HG03558 (cell line): ENCODE results near the gene CAMTA2.

Experiments used
- ATAC-seq: cut with Tn5 transposase; IDR thresholded peaks from one replicate; pipeline ENCODE4 v1.9.1; 2021; ENCODE audit warnings: moderate number of reproducible peaks; ENCODE audit not compliant: unreplicated experiment; ENCODE audit errors: extremely low read depth

The CAMTA2 gene

DNA sequence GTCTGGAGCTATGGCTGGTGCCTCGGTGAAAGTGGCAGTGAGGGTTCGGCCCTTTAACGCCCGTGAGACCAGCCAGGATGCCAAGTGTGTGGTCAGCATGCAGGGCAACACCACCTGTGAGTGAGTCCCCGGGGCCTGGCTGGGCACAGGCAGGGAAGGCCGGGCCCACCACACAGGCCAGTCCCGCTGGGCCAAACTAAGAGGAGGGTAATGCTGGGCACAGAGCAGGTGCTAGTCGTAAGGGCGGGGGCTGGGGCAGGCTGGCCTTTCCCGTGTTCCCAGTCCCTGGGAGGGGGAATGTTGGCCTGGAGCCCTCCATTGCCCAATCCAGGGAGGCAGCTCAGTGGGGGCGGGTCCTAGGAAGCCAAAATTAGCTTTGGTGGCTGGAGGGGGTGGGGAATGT, 12.8 kb upstream of the CAMTA2 start:
- ATAC-seq = no peak

- no peak for ATAC-seq
Observed at GRCh38 chr17:4999430-5000093, 12.1 kb upstream of the CAMTA2 start.

DNA sequence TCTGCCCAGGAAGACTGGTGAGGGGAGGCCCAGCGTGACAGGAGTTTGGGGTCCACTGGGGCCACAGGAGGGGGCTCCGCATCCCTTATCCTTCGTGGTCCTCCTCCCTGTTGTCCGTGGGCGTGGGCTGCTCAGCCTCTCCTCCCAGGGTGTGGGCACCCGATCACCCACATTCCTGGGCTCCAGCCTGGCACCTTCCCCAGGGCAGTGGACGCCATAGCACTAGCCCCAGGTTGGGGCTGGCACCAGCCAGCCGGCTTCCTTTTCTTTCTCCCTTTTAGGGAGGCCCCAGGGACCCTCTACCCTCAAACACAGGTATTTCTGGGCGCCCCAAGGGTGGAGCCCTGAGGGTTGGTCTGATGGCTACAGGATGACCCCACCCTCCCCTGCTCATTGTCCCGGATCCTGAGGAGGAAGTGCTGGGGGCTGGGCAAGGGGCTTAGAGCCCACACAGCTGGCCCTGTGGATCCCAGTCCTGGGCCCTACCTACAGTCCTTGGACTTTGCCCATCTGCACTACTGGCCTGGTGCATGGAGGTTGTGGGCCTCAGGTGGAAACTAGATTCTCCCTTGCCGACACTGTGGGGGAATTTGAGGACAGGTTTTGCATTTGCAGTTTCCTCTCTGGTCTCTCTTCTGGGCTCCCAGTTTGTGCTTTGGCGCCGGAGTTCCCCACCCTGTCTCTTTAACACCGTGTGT, 11.4 kb upstream of the CAMTA2 start:
- no peak for ATAC-seq

- ATAC-seq = no peak
Observed at GRCh38 chr17:4998027-4998731, 10.7 kb upstream of the CAMTA2 start.

- ATAC-seq = peak; percentile 53
Observed at GRCh38 chr17:4997302-4998026, 10.0 kb upstream of the CAMTA2 start, which contains the start of the genes INCA1 and KIF1C. Gene INCA1, minus strand, starts transcription at chr17:4997522. Its CDS starts 3,085 bp downstream, at chr17:4994437. Gene KIF1C, plus strand, starts transcription at chr17:4997950. Its CDS starts 2,297 bp downstream, at chr17:5000247.

DNA sequence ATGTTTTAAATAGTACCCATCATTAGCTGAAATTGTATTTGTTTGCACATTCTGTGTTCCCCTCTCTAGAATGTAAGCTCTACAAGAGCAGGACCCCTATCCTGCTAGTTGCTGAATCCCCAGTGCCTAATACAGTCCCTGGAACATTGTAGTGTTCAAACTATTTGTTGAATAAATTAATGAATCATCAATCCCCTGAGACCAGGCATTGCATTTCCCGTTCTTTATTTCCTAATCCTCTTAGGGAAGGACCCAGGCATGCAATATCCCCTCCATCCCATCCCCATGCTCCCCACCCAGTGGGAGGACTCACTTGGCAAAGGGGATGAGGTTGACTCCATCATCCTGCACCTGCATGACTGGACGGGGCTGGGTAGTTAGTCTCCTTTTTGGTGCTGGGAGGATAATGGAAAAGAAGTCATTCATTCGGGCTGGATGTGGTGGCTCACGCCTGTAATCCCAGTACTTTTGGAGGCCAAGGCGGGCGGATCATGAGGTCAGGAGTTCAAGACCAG, 6.7 kb upstream of the CAMTA2 start:
- ATAC-seq = no peak

- ATAC-seq = no peak
Observed at GRCh38 chr17:4987767-4988567, 492 bp upstream of the CAMTA2 start.

- no peak for ATAC-seq
Observed at GRCh38 chr17:4986403-4986802, 1.1 kb downstream of the CAMTA2 start.

GRCh38 chr17:4982305-4982704, 5.2 kb downstream of the CAMTA2 start:
- ATAC-seq = no peak

DNA sequence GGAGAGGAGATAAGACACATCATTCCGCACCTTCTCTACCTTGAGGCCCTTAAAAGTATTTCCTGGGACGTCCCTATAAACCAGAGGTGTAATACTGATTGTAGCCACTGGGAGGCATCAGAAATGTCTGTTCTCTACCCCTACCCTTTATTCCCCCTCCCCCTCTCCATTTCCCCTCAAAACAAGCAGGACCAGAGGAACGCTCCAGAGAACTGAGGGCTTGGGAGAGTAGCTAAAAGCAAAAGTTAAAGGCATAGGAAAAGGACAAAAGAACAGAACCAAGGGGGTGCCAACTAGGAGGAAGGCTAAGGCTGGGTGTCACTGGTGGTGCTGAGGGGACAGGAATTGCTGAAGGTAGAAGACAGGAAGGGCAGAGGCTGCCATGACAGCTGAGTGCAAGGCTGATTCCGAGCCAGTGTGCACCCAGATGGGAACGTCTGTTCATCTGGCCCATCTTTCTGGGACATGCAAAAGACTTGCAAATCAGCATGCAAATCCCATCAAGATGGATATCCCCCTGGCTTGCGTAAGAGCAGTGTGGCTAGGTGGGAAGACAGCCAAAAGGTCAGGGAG, 6.7 kb downstream of the CAMTA2 start:
- no peak for ATAC-seq

GRCh38 chr17:4978726-4979125, 8.7 kb downstream of the CAMTA2 start:
- no peak for ATAC-seq

DNA sequence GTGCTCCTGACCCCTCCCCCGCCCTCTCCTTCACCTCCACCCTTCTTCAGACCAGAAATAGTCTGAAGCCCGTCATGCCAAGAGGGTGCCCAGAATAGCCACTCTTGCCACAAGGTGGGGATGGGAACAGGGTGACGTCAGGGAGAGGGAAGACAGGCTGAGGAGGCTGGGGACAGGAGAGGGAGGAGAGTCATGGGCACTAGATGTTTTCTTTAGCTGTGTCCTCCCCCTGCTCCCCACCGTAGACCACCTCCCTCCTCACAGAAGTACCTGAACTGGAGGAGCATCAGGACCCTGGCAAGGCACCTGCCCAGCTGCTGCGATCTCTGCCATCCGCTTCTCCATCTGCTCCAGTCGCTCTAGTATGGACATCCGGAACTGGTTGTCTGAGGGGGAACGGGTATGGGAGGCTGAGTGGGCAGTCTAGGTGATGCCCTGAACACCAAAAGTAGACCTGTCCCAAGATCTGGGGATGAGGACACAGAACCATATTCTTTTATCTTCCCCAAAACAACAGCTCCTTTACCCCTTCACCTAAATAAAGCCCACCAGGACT, 13.3 kb downstream of the CAMTA2 start:
- no peak for ATAC-seq

GRCh38 chr17:4973256-4974114, 14.0 kb downstream of the CAMTA2 start:
- no peak for ATAC-seq

DNA sequence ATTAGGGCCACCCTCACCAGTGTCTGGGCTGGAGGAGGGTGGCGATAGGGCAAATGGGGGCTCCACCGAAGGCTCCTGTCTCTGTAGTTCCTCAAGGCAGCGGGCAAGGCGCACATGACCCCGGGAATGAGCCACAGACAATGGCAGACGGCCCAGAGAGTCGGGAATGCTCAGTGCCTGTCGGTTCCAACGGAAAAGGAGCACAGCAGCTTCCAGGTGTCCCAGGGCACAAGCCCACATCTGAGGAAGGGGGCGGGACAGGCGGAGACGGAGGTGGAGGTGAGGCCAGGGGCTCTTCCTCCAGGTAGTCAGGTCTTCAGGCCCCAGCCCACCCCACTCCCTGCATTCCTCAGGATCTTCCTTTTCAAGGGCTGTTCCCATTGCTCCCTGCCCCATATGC, 14.7 kb downstream of the CAMTA2 start:
- ATAC-seq = no peak

DNA sequence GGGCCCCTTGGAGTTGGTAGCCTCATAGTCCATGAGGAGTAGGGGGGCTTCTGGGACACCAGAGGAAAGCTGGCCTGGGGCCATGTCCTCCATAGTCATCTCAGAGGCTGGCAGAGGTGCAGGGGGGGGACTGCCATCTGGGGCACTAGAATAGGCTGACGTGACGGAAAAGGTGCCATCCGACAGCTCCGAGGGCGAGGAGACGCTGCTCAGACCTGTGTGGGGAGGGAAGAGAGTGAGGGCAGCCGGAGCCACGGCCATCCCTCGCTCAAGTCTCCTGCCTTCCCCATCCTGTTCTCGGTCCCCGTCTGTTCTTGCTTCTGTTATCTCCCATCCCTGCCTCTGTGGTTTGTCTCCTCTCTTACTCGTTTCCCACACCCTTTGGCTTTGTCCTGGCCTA, 15.2 kb downstream of the CAMTA2 start:
- ATAC-seq = no peak

DNA sequence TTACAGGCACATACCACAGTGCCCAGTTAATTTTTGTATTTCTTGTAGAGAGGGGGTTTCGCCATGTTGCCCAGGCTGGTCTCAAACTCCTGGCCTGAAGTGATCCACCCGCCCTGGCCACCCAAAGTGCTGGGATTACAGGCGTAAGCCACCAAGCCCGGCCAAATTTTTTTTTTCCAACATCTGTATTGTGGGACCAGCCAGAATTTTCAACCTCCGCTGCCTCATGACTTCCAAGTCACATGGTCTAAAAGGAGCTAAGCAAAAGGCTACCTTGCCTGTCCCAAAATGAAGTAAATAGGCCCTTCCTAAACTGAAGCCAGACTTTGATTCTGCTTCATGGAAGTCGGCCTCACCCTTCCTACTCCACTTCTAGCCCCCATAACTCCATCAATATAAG, 15.6 kb downstream of the CAMTA2 start:
- ATAC-seq = no peak

- ATAC-seq = no peak
Observed at GRCh38 chr17:4970273-4970672, 17.2 kb downstream of the CAMTA2 start.

GRCh38 chr17:4969551-4970173, 17.8 kb downstream of the CAMTA2 start:
- ATAC-seq = no peak
